NCI-H460 (cell line): ENCODE results near the gene LHFPL6. TPM values are rescaled to one million over a fixed set of nuclear protein-coding genes. Genes with fewer than 3 reads are reported as not detected.
"Not testable (repeated sequence)": the region's sequence is repeated elsewhere in the genome, so short reads cannot be mapped to it uniquely, and the experiment has no call there.

ENCODE experiments used
- DNase-seq: peaks from one replicate; pipeline ENCODE4 v3.0.0-alpha.2; 2016; ENCODE audit warnings: low read depth; ENCODE audit errors: extremely low read depth
- total RNA-seq: library from RNA; depleted of rRNA; stranded (reverse); fragments of >200 nt; shearing (Covaris generic); gene quantifications from 2 replicates; pipeline ENCODE4 v1.2.3, GENCODE V29; 2014

LHFPL6 gene
- total RNA-seq, 1 experiment from 2014 or later = 19.4 TPM

GRCh38 chr13:39365879-39366278, 237.1 kb downstream of the LHFPL6 start:
- no peak for DNase-seq

GRCh38 chr13:39364947-39365468, 238.0 kb downstream of the LHFPL6 start:
- no peak for DNase-seq

GRCh38 chr13:39363382-39363772, 239.6 kb downstream of the LHFPL6 start:
- DNase-seq = no peak

- no peak for DNase-seq
These were observed 240.2 kb downstream of the LHFPL6 start for GRCh38 chr13:39362652-39363381.

- no peak for DNase-seq
These were observed 249.0 kb downstream of the LHFPL6 start for GRCh38 chr13:39353988-39354387.

- no peak for DNase-seq
These were observed 252.5 kb downstream of the LHFPL6 start for GRCh38 chr13:39350461-39350881.

GRCh38 chr13:39349391-39349960, 253.5 kb downstream of the LHFPL6 start:
- DNase-seq = no peak

GRCh38 chr13:39347926-39348901, 254.8 kb downstream of the LHFPL6 start:
- DNase-seq = no peak

GRCh38 chr13:39345982-39346381, 257.0 kb downstream of the LHFPL6 start:
- no peak for DNase-seq

- no peak for DNase-seq
These were observed 261.7 kb downstream of the LHFPL6 start for GRCh38 chr13:39341251-39341650.

GRCh38 chr13:39338114-39338513, 264.9 kb downstream of the LHFPL6 start:
- not testable (repeated sequence) for DNase-seq

- DNase-seq = no peak
These were observed 266.1 kb downstream of the LHFPL6 start for GRCh38 chr13:39336937-39337336.

- DNase-seq = no peak
These were observed 266.8 kb downstream of the LHFPL6 start for GRCh38 chr13:39336207-39336606.

GRCh38 chr13:39335721-39336120, 267.3 kb downstream of the LHFPL6 start:
- DNase-seq = no peak

GRCh38 chr13:39330504-39330903, 272.5 kb downstream of the LHFPL6 start:
- DNase-seq = no peak

GRCh38 chr13:39329182-39329639, 273.8 kb downstream of the LHFPL6 start:
- DNase-seq = no peak

GRCh38 chr13:39327172-39327479, 275.9 kb downstream of the LHFPL6 start:
- DNase-seq = no peak

- DNase-seq = no peak
These were observed 276.4 kb downstream of the LHFPL6 start for GRCh38 chr13:39326469-39327171.

- no peak for DNase-seq
These were observed 278.1 kb downstream of the LHFPL6 start for GRCh38 chr13:39324806-39325311.
